IPS DF 4.7 (cell line): ENCODE data around the gene CAMSAP3.

Experiments used
- DNase-seq: peaks from one replicate; pipeline ENCODE4 v3.0.0-alpha.2; 2013; ENCODE audit warnings: low spot score; ENCODE audit errors: extremely low read depth

CAMSAP3 gene

GRCh38 chr19:7648265-7649014 lies 52.8 kb downstream of the CAMSAP3 start:
- DNase-seq, result no peak

GRCh38 chr19:7650148-7650547 lies 54.5 kb downstream of the CAMSAP3 start:
- no peak for DNase-seq

GRCh38 chr19:7652061-7652641 lies 56.5 kb downstream of the CAMSAP3 start:
- DNase-seq, result no peak

- no peak for DNase-seq
Observed at GRCh38 chr19:7654401-7654800, 58.7 kb downstream of the CAMSAP3 start.

- DNase-seq, result no peak
Observed at GRCh38 chr19:7655581-7655980, 59.9 kb downstream of the CAMSAP3 start.

- DNase-seq, result no peak
Observed at GRCh38 chr19:7657131-7657751, 61.6 kb downstream of the CAMSAP3 start.

GRCh38 chr19:7658219-7658686 lies 62.6 kb downstream of the CAMSAP3 start:
- DNase-seq, result no peak

- DNase-seq, result no peak
Observed at GRCh38 chr19:7661744-7662538, 66.3 kb downstream of the CAMSAP3 start.

- no peak for DNase-seq
Observed at GRCh38 chr19:7662657-7663056, 67.0 kb downstream of the CAMSAP3 start.

GRCh38 chr19:7663706-7664105 lies 68.0 kb downstream of the CAMSAP3 start:
- DNase-seq, result no peak

GRCh38 chr19:7665076-7665475 lies 69.4 kb downstream of the CAMSAP3 start:
- no peak for DNase-seq
